Stimulated activated CD4-positive, alpha-beta T cell treated with anti-CD3 and anti-CD28 coated beads, Interleukin-15, amount 100 ng/mL, for 1 hour (primary cell): ENCODE measurements around the gene IL20RA.

Experiments used
- DNase-seq, 2 donors: peaks; one replicate each; pipeline ENCODE4 v3.0.0-alpha.2; 2020; ENCODE audit warnings: low read depth in 1 of 2, low spot score in 1 of 2

IL20RA gene

DNA sequence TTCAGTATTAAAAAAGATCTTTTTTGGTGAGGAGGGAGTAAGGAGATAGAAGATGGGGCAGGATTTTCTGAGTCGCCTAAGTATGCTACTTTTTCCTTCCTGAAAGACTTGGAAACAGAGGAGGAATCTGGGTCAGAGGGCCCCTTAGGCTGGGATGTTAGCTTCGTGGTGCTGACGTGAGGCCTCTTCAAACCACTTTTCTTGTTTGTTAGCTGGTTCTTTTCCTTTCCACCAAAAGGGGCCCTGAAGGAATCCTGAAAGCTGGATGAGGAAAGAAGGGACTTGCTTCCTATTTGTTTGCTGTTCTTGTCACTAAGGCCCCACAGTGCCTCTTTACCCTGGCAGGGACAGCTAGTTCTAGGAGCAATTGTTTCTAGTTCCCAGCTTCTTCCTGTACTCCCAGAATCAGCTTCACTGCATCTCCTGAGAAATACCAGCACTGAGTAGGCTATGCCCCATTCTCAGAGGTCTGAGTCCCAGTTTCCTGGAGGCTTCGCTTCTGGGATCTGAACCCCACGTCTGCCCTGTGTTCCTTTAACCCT is 2.2 kb upstream of the IL20RA start:
- no peak for DNase-seq

DNA sequence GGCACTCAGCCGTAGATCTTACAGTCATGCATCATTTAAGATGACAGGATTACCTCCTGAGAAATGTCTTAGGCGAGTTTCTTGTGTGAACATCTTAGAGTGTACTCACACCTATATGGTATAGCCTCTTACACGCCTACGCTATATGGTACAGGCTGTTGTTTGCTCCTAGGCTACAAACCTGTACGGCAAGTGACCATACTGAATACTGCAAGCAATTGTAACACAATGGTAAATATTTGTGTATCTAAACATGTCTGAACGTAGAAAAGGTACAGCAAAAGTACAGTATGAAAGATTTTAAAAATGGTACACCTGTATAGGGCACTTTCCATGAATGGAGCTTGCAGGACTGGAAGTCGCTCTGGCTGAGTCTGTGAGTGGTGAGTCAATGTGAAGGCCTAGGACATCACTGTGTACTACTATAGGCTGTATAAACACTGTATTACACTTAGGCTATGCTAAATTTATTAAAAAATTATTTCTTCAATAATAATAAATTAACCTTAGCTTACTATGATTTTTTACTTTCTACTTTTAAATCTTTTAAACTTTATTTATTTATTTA is 541 bp upstream of the IL20RA start:
- no peak for DNase-seq

GRCh38 chr6:137043710-137044365 is 927 bp downstream of the IL20RA start:
- DNase-seq = no peak

DNA sequence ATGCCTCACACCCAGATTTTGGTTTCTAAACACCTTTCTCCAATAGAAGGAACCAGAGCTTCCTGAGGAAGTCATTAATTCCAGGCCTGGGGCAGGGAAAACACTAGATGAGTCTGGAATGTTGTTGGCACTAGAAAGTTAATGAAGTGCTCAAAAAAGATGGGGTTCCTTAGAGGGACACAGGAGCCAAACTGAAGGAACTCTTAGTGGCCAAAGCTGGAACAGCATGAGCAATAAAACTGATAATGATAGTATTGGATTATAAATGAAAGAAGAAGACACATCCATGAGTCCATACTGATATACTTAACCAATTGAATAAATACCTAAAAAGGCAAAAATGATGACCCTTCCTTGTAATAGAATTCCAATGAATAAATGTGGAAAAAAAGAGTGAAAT is 4.4 kb downstream of the IL20RA start:
- DNase-seq = no peak

GRCh38 chr6:137039010-137039409 is 5.8 kb downstream of the IL20RA start:
- no peak for DNase-seq

DNA sequence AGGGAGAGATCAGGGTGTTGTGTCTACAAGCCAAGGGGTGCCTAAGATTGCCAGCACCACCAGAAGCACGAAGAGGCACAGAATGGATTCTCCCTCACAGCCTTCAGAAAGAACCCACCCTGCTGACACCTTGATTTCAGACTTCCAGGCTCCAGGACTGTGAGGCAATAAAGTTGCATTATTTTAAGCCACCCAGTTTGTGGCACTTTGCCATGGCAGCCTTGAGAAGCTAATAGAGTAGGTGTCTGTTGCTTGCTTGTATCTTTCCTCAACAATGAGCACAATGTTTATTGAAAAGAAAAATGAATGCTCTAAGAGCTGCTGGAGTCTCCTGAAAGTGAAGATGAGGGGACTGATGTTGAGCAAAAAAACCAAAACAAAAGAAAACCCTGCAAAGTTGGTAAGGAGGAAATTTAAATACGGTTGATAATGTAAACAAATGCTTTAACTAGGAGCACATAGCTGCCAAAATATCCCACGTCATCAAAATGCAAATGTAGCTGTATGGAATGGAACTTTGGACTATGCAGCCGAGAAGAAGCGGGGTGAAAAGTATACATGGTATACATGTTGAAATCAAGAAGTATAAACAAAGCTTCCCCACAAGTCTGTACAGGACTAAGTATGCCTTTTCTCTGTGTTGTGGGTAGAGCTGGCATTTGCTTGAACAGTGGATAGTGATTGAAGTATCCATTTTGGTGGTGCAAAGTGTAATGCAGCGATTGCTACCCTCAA is 8.0 kb downstream of the IL20RA start:
- no peak for DNase-seq

- DNase-seq = no peak
Observed at GRCh38 chr6:137033828-137034227, 10.9 kb downstream of the IL20RA start.

GRCh38 chr6:137031122-137031521 is 13.6 kb downstream of the IL20RA start:
- DNase-seq = no peak

- DNase-seq = no peak
Observed at GRCh38 chr6:137028912-137029311, 15.9 kb downstream of the IL20RA start.

DNA sequence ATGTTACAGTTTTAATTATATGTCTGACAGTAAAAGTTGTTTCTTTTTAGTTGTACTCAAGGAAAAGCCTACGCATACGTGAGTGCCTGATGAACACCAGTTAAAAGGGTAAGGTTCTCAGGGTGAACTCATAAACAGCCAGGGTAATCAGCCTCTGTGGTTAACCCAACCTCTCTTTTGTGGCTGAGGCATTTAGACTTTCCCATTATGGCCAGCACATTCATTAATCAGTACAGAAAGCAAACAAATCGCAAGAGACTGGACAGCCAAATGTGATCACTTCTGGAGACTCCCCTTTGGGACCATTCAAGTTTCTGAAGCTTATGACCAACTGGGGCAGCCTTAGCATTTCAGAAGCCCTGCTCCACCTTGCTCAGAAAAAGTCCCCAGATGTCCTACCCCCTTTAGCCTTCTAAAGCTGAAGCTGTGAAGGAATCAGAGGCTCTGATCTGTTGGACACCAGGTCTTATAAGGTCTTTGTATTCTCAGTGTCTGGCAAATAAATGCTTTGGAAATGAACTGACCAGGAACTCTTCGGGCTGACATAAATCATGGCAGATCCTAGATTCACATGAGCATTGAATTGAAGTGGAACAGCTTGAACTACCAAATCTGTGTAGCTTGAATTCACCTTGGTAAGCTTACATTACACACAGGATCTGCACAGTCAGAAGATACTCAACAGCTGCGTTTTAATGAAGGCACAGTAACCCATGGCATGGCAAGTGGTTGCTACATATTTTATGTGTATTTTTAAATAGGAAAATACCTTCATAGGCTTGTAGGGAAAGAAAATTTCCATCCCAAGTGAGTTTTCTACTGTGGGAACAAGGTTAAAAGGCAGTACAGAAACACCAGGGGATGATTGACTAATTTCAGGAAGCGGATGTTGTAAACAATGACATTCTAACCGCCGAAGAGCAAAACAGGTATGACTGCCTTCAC is 18.7 kb downstream of the IL20RA start:
- DNase-seq = no peak

DNA sequence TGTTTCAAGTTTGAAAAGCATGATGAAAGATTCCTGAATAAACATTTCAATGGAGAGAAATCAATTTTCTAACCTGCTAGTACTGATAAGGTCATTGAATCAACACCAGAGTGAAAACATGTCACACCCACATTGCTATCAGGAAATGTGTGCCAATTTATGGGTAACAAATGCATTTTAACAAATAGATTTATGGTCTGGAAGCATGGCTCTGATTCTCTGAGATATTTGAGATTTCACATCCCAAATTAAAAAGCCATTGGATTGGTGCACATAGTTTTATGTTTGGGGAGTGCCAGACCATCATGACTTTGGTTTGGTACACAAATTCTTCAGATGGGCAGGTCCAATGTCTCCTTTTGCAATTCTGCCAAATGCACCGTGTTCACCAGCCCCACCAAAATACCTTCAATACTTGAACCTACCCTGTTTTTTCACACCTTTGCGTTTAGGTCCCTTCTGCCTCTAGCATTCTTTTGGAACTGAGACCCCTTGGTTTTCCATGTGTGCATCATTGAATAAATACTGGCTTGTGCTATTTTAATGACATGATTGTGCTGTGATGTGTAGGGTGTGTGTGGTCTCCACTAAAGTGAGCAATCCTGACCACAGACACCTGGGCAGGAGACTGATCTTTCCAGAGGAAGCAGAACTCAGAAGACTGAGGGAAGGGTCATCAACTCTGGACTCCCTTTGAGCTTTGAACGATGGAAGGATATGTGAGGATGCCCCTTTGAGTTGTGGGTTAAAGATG is 20.4 kb downstream of the IL20RA start:
- DNase-seq = no peak

GRCh38 chr6:137020776-137021175 is 24.0 kb downstream of the IL20RA start:
- no peak for DNase-seq

GRCh38 chr6:137019476-137020272 is 25.1 kb downstream of the IL20RA start:
- no peak for DNase-seq

DNA sequence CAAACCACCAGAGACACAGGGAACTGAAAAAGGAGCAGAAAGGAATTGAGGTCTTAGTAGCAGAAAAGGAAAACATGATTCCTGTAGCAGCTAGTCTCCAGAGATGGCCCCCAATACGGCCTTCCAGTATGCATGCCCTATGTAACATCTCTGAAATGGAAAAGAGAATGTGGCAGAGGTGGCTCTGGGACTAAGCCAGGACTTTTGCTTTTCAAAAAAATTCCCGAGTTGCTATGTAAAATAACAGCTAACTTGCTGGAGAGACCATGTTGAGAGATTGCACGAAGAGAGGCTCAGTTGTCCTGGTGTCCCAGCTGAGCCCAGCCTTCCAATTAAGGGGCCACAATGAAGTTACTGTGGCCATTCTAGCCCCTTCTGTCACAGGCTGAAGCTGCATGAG is 27.7 kb downstream of the IL20RA start:
- DNase-seq = no peak

DNA sequence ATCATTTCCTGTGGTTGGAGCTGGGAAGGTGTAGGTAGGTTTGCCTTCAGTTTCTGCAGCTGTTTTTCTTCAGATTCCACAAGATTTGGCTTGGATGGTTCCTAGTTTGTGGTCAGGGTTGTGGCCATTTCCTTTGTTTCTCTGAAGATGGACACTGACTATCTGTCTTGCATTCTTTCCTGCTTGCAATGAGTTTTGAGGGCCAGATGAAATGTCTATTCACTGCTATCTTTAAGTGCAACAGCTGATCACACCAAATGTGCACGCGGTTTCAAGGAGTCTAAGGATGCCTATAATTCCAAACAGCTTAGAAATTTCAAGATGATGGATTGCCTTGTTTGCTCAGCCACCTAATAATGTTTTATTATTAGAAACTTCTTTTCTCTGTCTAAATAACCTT is 28.4 kb downstream of the IL20RA start:
- no peak for DNase-seq

DNA sequence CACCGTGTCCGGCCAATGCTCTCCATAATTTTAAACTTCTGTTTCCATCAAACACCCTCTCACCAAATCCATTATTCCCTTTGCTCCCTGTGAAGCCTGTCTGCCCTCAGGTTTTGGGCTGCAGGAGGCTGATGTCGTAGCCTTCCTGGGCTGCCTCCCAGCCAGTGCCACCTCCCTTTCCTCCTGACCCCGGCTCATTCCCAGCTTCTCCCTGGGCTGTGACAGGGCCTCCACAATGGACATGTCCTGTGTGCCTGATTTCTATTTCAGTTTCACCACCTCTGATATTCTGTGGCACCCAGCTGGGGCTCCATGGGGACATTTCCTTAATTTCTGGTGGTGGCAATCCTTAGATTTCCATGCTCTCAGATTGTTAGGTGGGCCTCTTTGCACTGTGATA is 28.8 kb downstream of the IL20RA start:
- no peak for DNase-seq

DNA sequence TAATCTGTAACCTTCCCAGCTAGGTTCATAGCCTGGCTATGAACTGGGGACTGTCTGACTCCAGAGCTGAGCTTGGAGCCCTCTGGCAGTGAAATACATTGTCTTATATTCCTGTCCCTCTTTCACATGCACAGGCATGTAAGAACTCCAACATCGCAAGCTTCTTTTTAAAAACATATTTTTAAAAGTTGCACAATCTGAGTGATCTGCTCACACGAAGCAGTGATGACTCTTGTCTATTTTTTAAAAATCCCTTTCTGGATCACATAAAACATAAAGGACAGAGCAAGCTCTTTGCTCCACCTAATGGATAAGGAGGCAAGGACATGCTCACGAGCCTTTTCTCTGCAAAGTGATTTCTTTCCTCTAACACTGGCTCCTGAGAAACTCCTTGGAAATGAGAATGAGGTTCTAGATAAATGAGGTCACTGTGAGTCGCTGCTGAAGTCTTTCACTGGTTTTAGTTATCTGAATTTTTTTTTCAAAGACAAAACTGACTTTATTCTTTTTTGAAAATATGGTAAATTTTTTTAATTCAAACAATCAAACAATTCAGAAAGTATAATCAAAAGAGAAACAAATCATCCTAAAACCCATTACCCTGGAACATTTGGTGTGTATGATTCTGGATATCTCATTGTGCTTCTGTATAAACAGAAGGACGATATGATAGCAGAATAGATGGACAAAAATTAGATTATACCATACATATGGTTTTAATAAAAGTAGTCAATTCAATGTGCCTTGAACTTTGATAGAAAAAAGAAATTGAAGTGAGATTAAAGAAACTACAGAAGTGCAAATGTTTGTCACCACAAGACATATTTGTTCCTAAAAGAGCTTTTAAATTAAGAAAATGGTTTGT is 30.8 kb downstream of the IL20RA start:
- no peak for DNase-seq

DNA sequence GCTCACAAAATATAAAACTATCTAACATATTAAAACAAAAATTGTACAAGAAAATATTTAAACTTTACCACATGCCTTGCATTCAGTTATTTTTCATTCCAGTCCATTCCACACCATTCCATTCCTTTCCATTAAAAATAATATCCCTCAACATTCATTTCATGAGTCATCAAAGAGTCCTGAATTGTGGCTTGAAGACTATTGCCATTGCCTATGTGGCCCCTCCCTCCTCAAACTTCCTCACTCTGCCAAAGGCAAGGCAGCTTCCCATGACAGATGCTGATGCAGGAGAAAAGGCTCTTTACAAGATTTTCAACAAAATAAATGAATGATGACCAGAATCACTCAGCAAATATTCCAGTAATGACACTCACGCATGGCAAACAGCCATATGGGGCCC is 31.7 kb downstream of the IL20RA start:
- no peak for DNase-seq

DNA sequence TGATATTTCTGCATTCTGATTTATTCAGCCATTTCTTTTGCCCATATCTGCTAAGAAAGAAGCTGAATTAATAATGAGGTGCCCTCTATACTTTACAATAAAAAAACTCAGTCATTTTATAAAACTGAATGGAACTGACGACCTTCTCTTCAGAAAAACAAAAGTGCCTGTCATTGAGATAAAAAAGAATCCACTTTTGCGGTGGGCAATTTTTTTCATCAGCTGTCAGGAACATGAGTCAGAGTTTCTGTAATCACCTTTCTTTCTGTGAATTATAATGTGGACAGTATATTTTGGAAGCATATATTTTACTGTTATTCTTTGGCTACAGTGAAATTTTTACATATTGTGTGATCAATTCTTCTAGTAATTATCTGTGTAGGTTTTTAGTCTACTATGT is 33.4 kb downstream of the IL20RA start:
- DNase-seq = no peak
